SK-N-SH treated with all-trans-retinoic acid at 6 μM for 48 hours (cell line): ENCODE measurements around the gene ARHGEF4.

Experiments
- ARNTL ChIP-seq: fragments of 450-650 bp; formaldehyde crosslinking; IDR thresholded peaks from 2 replicates; pipeline ENCODE4 v1.5.0; 2020; ENCODE audit warnings: low read depth, mild to moderate bottlenecking, moderate library complexity, borderline replicate concordance
- GLIS3 ChIP-seq: fragments of 250-450 bp; sonication (Bioruptor Pico); IDR thresholded peaks from 2 replicates; pipeline ENCODE4 v1.5.0; 2020; ENCODE audit warnings: mild to moderate bottlenecking, moderate library complexity
- OSR1 ChIP-seq: fragments of 250-450 bp; sonication (Bioruptor Pico); IDR thresholded peaks from 2 replicates; pipeline ENCODE4 v1.8.0; 2022; ENCODE audit warnings: moderate library complexity, mild to moderate bottlenecking, inconsistent platforms
- RARB ChIP-seq: fragments of 250-450 bp; sonication (Bioruptor Pico); IDR thresholded peaks from 2 replicates; pipeline ENCODE4 v1.8.0; 2021; ENCODE audit warnings: mild to moderate bottlenecking, moderate library complexity
- ZC3H10 ChIP-seq: fragments of 250-450 bp; sonication (Bioruptor Pico); IDR thresholded peaks from 2 replicates; pipeline ENCODE4 v1.5.1; 2021; ENCODE audit warnings: mild to moderate bottlenecking, moderate library complexity
- ZFP30 ChIP-seq: fragments of 450-650 bp; formaldehyde crosslinking; IDR thresholded peaks from 2 replicates; pipeline ENCODE4 v1.5.0; 2022; ENCODE audit warnings: mild to moderate bottlenecking, moderate library complexity
- ZNF70 ChIP-seq: fragments of 450-650 bp; formaldehyde crosslinking; IDR thresholded peaks from 2 replicates; pipeline ENCODE4 v1.5.0; 2020; ENCODE audit warnings: mild to moderate bottlenecking, moderate library complexity
- ZNF8 ChIP-seq: fragments of 450-650 bp; formaldehyde crosslinking; IDR thresholded peaks from 2 replicates; pipeline ENCODE4 v1.5.0; 2020; ENCODE audit warnings: mild to moderate bottlenecking, moderate library complexity
- TF ChIP-seq, protein P1 (sequence below): fragments of 250-450 bp; sonication (Bioruptor Pico); IDR thresholded peaks from 2 replicates; pipeline ENCODE4 v1.8.0; 2020; ENCODE audit warnings: mild to moderate bottlenecking, moderate library complexity, borderline replicate concordance
- TF ChIP-seq, protein P2 (sequence below): fragments of 250-450 bp; sonication (Bioruptor Pico); IDR thresholded peaks from 2 replicates; pipeline ENCODE4 v1.5.0; 2020; ENCODE audit warnings: mild to moderate bottlenecking, moderate library complexity

DNA sequence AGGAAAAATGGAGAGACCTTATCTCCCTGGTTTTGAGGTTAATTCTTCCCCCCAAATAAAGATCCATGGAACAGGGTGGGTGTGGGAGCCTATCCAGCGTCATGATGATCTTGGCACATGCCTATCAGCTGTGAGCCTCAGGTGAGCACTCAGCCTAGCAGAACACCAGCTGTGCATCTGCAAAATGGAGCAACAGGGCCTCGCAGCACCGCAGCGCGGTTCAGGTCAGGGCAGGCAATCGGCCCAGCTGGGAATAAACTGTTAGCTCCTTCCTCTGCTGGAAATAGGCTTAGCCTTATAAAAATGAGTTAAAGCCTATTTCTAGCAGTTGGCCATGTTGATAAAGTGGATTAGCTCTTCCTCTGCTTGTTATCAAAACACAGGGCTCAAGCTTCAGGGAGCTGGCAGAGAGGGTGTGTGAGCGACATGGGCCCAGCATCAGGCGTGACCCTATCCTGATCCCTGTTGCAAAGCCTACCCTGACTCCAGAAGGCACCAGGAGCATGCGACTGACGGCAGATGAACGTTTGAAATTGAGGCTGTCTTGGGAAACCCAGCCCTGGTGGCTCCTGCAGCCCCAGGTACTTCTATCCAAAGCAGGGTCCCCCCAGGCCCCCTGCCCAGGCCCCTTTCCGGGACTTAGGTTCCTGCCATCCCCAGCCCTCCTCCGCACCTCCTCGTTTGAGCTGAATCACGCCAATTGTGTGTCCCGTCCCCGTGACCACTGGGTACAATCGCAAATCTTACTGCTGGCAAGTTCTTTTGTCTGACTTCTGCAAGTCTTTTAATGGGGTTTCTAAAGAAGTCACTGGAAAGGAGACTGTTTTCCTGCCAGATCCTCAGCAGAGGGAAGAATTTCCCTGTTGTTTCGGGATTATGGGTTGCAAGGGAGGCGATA is 35.4 kb downstream of the ARHGEF4 start:
- TF ChIP-seq ZNF70 (no peak), GLIS3 (CRISPR knock-in tag) (no peak), ARNTL (no peak), OSR1 (CRISPR knock-in tag) (no peak), RARB (no peak), ZFP30 (CRISPR knock-in tag) (no peak), ZNF8 (CRISPR knock-in tag) (no peak), ZC3H10 (CRISPR knock-in tag) (no peak)
- TF ChIP-seq, protein P1, sequence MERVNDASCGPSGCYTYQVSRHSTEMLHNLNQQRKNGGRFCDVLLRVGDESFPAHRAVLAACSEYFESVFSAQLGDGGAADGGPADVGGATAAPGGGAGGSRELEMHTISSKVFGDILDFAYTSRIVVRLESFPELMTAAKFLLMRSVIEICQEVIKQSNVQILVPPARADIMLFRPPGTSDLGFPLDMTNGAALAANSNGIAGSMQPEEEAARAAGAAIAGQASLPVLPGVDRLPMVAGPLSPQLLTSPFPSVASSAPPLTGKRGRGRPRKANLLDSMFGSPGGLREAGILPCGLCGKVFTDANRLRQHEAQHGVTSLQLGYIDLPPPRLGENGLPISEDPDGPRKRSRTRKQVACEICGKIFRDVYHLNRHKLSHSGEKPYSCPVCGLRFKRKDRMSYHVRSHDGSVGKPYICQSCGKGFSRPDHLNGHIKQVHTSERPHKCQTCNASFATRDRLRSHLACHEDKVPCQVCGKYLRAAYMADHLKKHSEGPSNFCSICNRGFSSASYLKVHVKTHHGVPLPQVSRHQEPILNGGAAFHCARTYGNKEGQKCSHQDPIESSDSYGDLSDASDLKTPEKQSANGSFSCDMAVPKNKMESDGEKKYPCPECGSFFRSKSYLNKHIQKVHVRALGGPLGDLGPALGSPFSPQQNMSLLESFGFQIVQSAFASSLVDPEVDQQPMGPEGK (CRISPR knock-in tag): no peak
- TF ChIP-seq, protein P2, sequence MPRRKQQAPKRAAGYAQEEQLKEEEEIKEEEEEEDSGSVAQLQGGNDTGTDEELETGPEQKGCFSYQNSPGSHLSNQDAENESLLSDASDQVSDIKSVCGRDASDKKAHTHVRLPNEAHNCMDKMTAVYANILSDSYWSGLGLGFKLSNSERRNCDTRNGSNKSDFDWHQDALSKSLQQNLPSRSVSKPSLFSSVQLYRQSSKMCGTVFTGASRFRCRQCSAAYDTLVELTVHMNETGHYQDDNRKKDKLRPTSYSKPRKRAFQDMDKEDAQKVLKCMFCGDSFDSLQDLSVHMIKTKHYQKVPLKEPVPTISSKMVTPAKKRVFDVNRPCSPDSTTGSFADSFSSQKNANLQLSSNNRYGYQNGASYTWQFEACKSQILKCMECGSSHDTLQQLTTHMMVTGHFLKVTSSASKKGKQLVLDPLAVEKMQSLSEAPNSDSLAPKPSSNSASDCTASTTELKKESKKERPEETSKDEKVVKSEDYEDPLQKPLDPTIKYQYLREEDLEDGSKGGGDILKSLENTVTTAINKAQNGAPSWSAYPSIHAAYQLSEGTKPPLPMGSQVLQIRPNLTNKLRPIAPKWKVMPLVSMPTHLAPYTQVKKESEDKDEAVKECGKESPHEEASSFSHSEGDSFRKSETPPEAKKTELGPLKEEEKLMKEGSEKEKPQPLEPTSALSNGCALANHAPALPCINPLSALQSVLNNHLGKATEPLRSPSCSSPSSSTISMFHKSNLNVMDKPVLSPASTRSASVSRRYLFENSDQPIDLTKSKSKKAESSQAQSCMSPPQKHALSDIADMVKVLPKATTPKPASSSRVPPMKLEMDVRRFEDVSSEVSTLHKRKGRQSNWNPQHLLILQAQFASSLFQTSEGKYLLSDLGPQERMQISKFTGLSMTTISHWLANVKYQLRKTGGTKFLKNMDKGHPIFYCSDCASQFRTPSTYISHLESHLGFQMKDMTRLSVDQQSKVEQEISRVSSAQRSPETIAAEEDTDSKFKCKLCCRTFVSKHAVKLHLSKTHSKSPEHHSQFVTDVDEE (CRISPR knock-in tag): no peak
